GM19452 (cell line): ENCODE data around the gene DNAJC3.
"Not testable (repeated sequence)": the region's sequence is repeated elsewhere in the genome, so short reads cannot be mapped to it uniquely, and the experiment has no call there.

Experiments
- ATAC-seq: cut with Tn5 transposase; IDR thresholded peaks from one replicate; pipeline ENCODE4 v1.9.1; 2021; ENCODE audit not compliant: unreplicated experiment

The DNAJC3 gene

DNA sequence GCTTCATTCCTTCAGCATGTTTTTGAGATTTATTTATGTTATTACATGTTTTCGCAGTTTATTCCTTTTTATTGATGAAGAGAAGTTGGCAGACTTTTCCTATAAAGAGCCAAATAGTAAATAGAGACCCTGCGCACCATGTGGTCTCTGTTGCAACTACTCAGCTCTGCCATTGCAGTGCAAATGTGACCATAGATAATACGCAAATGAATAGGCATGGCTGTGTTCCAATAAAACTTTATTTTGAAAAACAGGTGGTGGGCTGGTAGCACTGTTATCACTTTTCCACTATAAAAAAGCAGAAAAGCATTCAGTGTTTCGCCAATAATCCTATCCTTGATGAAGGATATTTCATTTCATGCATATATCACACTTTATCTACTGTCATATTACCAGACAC, 95.0 kb downstream of the DNAJC3 start:
- no peak for ATAC-seq

DNA sequence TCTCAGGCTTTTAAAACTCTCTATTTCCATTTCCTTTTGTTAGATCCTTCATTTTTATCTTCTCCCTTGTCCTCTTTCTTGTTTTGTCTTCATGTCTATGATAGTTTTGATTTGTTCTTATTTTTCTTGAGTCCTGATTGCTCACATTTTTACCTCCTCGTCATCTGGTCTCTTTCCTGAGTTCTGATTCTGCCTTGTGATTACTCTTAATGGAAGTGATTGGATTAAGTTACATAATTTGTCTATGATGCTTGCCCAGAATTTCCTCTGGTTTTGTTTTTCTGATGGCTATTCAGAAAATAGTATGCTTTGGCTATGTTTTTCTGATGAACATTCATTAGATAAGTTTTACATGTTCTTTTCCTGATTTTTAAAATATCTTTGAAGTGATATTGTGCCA, 102.6 kb downstream of the DNAJC3 start:
- ATAC-seq, result no peak

DNA sequence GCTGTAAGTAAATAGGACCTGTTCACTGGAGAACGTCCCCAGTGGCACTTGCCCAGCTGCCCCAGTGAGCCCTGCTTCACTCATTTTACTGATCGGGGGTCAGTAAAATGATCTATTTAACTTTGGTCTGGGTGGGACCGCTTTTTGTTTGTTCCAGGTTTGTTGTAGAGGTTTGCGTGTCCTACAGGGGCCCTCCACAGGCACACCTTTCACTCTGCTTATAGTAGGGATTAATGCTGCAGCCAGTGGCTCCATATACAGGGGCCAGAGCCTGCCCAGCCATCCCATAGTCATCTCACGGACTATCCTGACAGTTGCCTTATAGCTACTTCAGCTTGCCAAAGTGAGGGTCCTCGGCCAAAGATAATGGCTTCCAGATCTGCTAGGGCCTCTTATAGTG, 104.1 kb downstream of the DNAJC3 start:
- no peak for ATAC-seq

DNA sequence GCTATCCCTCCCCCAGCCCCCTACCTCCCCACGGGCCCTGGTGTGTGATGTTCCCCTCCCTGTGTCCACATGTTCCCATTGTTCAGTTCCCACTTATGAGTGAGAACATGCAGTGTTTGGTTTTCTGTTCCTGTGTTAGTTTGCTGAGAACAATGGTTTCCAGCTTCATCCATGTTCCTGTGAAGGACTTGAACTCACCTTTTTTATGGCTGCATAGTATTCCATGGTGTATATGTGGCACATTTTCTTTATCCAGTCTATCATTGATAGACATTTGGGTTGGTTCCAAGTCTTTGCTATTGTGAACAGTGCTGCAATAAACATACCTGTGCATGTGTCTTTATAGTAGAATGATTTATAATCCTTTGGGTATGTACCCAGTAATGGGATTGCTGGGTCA, 105.0 kb downstream of the DNAJC3 start:
- ATAC-seq, result not testable (repeated sequence)

DNA sequence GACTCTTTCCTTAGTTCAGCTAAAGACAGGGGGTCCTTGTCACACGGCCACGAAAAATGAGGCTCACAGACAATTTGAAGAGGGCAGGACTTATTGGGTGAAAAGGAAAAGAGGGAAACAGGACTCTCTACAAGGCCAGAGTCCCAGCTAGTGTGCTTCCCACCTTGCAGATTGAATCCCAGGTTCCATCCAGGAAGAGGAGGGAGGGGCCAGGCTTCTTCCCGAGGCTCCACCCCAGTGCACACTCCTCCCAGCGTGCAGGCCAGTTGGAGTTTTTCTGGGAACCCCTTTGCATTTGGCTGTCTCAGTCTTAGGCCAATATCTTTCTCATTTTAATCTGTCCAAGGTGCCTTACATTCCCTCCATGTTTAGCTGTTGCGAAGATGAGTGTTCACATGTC, 106.8 kb downstream of the DNAJC3 start:
- ATAC-seq, result no peak

DNA sequence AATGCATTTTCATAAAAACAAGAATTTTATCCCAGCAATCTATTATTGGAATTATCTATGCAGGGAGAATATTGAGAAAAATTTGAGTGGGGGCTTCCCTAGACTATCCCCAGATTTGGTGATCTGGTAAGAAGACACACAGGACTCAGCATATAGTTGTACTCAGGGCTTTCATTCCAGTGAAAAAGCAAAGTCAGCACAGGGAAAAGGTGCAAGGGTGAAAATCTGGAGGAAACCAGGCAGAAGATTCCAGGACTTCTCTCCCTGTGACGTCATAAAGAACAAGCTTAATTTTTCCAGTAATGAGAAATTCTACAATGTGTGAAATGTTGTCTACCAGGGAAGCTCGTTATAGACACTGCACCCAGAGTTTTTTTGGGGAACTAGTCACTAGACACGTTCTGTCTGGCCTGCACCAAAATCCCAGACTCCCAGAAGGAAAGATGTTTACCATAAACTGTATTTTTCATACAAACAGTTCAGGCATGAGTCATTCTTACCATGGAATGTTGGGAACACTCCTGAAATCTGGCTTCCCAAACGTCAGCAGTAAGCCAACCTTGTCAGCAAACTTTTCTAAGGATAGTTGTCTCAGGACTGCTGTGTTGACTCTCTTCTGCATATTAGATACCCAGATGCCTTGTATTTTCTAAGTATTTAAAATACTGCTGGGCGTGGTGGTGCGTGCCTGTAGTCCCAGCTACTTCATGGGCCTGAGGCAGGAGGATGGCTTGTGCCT, 107.4 kb downstream of the DNAJC3 start:
- no peak for ATAC-seq

DNA sequence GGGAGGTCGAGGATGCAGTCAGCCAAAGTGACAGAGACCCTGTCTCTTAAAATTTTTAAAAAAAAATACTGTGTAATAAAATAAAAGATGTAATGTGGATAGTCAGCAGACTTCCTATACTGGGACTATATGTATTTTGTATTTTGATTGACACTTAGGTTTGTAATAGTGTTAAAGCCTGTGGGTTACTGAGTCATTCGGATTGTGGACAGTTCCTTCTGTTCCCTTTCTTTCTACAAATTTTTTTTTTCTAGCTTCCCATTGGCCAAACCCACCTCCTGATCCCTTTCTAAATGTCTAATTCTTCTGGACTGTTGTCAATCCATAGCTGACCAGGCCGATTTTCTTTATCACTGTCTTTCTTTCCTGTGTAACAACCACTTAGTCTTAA, 108.0 kb downstream of the DNAJC3 start:
- no peak for ATAC-seq

DNA sequence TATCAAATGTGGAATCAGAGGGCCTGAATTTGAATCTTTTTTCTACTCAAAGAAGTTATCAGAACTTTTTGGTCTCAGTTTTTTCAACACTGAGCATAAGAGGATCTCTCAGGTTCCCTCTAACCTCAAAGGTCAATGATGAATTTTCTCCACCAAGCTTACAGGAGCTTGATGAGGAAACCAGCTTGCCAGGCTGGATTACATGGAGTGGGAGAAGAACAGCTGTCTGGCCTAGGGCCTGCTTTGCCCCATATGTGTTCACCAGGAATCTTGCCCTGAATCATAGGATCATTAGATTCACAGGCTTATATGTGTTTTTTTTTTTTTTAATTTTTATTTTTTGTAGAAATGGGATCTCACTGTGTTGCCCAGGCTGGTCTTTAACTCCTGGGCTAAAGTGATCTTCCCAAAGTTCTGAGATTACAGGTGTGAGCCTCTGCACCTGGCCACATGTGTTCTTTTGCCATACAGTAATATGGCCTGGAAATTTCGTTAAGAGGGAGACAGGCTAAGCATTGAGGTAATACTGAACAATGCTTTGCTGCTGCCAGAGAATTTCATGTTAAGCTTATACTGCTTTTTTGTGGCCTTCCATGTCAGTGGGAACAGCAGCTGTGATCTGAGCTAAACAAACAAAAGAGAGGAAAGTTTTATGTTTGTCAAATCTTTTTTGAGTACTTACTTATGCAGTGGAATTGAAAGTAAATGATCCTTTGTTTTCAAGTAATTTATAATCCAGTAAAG, 110.6 kb downstream of the DNAJC3 start:
- no peak for ATAC-seq

DNA sequence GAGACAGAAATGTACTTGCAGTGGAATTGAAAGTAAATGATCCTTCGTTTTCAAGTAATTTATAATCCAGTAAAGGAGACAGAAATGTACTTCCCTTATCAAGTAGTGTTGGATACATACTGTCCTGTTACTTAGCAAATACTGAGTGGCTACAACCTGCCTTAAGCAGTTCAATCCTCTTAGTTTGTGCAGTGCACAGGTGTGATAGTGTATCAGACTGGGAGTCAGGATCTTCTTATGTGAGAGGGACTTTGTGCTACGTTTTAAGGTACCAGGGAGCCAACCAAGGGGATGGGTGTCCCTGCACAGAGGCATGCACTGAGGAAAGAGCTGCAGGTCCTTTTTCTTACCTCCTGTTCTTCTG, 111.1 kb downstream of the DNAJC3 start:
- ATAC-seq, result no peak

DNA sequence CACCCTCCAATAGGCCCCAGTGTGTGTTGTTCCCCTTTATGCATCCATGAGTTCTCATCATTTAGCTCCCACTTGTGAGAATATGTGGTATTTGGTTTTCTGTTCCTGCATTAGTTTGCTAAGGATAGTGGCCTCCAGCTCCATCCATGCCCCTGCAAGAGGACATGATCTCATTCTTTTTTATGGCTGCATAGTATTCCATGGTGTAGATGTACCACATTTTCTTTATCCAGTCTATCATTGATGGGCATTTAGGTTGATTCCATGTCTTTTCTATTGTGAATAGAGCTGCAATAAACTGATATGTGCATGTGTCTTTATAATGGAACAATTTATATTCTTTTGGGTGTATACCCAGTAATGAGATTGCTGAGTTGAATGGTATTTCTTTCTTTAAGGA, 112.4 kb downstream of the DNAJC3 start:
- ATAC-seq, result not testable (repeated sequence)

DNA sequence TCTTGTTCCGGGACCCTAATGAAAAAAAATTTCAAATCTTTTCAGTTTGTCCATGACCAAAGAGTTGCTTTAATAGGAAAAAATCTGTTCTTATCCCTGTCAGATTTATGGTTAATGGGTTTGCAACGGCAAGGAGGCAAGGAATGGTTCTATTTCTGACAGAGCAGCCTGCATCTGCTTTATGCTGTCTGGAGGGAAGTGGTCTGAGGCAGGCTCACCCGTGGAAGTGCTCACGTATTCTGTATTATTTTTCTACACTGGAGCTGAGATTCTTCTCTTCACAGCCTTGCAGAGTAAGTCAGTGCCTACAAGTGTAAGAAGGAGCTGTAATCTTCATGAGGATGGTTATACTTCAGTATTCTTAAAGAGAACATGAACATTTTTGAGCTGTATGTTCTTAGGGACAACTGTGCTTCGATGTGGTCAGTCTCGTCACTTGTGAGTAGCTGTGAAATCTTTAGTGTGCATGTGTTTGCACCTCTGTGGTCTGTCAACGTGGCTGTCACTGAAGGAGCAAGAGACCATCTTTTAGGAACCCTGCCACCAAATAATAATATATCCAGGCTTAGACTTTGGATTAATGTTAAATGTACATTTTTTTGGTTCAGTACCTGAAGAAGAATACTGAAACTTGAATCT, 114.3 kb downstream of the DNAJC3 start:
- ATAC-seq, result no peak

DNA sequence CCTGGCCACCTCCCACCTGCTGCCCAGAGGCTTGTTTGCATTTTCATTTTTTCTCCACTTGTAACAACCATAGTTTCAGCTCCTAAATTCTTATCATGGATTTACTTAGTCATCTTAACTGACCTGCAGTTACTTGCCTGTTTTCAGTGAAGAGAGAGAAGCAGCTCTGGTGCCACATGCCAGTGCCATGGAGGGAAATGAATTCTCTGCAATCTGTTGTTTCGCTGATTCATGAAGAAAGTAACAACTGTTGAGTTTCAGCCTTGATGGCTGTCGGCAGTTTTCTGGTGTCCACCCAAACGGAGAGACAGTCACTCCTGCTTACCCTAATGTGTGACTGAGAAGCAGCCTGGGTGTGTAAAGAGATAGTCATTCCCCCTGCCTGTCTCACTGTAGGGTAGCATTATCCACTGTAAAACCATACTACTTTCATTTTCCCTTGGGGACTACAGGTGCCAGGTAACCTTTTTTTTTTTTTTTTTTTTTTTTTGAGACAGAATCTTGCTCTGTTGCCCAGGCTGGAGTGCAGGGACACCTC, 116.1 kb downstream of the DNAJC3 start:
- ATAC-seq, result no peak

DNA sequence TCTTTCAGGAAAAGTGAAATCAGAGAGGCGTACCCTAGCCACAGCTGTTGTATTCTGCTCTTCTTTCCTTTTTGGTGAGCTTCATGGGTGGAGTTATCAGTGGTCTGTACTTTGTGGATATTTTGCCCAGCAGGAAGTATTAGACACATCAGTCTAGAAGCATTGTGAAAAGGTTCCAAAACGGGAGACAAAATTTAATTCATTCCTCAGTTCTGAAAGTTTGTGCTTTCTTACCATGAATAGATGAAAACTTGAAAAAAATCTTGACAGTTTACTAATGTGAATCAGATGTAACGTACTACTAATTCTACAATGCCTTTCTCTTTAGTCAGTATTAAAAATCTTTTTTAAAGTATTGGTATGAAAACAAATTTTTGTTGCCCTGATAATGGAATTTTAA, 116.8 kb downstream of the DNAJC3 start:
- ATAC-seq, result no peak

DNA sequence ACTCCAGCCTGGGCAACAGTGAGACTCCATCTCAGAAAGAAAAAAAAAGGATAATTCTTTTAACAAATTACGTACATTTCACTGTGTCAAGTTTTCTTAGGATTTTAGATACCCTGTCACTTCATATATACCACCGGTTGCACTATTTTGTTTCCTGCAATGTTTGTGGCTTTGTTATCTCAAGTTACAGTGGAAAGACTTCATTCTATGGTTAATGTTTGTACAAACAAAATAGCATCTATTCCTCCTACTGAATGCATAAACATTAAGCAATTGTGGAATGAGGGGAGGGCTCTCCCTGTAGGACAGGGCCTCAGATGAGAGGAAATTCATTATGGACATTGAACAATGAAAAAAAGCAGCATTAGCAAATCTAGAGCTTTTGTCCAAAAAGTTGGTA, 120.1 kb downstream of the DNAJC3 start:
- no peak for ATAC-seq

DNA sequence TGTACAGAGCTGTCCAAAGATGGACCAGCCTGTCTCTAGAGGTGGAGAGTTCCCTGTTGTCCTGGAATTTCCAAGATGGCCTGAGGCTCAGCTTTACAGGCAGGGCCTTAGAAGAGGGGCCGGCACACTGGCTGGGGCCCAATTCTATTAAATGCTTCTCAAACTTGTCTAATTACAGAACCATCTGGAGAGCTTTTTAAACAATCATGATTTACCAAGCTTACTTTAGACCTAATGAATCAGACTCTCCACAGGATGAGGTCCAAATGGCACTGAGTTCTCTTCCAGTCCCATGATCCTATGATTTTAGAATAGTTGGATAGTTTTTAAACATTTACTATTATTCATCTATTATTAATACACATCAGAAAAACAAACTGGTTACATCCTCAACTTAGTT, 123.5 kb downstream of the DNAJC3 start:
- no peak for ATAC-seq

DNA sequence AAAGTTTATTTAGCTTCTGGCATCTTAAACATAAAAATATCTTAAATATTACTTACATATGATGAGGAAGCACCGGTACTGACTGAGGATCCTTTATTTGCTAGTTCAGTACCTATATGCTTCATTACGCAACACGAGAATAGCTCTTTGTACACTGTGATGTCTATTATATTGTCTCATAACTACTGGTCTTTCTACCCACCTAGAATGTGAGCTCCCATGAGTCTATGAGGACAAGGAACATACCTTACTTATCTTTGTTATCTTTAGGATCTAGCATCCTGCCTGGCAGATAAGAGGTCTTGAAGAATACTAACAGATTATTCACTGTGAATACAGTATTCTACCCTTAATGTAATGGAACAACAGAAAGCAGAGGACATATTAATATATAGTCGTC, 124.9 kb downstream of the DNAJC3 start:
- no peak for ATAC-seq

DNA sequence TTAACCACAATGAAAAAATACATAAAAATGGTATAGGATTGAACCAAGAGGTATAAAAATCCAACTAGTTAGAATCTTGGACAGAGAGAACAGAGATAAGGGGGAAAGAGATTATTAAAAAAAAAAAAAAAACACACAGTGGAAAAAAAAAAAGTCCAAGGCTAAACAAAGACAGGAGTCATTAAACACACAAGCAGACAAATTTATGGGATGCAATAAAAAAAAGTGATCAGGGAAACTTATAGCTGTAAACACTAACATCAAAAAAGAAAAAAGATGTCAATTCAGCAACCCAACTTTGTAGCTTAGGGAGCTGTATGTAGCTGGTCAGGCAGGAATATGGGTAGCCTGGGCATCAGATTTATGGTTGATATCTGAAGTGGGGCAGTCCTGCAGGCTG, 129.0 kb downstream of the DNAJC3 start:
- ATAC-seq, result no peak

DNA sequence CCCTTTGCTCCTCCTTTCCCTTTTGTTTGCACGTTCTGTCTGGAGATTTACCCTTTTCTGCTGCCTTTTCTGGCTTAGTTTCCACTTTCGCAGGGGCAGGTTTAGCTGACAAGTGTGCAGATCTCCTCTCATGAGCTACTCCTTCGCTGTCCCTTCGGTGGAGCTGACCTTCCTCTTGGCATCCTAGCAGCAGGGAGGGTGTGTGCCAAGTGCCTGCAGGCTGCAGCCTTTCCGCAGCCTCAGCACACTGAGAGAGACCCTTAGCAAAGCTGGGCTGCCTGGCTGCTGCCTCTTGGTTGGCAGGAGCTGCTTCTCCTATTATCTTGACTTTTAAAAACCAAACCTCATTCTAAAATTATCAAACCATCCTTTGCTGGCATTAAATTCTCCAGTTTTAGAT, 132.5 kb downstream of the DNAJC3 start:
- ATAC-seq, result no peak

DNA sequence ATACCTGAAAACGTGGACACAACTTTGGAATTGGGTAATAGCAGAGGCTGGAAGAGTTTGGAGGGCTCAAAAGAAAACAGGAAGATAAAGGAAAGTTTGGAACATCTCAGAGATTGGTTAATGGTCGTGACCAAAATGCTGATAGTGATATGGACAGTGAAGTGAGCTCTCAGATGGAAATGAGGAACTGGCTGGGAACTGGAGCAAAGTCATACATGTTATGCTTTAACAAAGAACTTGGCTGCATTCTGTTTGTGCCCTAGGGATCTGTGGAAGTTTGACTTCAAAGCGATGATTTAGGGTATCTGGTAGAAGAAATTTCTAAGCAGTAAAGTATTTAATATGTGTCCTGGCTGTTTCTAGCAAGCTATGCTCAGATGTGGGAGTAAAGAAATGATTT, 136.2 kb downstream of the DNAJC3 start:
- ATAC-seq, result no peak

DNA sequence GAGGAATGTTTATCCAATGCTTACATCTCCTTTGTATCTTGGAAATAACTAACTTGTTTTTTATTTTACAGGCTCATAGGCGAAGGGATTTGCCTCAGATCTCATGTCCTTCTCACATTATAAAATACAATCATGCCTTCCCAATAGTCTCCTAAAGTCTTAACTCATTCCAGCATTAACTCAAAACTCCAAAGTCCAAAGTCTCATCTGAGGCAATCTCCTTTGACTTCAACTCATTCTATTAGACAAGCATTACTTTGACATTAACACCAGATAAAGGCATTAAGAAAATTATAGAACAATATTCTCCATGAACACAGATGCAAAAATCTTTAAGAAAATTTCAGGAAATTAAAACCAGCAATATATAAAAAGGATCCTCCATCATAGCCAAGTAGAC, 137.6 kb downstream of the DNAJC3 start:
- no peak for ATAC-seq

DNA sequence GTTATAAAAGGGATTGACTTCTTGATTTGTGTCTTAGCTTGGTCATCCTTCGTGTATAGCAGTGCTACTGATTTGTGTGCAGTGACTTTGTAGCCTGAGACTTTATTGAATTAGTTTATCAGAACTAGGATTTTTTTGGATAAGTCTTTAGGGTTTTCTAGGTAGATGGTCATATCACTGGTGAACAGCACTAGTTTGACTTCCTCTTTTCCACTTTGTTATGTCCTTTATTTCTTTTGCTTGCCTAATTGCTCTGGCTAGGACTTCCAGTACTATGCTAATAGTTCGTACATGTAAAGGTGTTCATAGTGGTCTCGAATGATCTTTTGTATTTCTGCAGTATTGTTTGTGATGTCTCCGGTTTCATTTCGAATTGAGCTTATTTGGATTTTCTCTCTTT, 145.4 kb downstream of the DNAJC3 start:
- no peak for ATAC-seq

DNA sequence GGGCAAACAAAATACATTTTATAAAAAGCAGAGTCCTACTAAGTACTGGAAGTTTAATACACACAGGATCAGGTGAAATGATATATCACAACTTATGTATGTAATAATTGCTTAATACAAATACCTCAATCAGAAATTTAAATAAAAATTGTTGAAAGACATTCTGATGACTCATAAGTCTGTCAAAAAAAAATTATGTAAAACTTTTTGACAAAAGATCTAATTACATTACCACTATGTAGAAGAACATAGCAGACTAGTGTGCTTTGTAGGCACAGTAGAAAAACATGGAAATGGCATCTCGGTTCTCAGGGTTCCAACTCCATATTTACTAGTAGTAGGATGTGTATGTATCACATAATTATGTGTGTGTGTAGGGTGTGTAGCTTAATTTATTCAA, 156.2 kb downstream of the DNAJC3 start:
- ATAC-seq, result no peak
